Stimulated activated CD4-positive, alpha-beta T cell treated with anti-CD3 and anti-CD28 coated beads, TNF-alpha, amount 100 ng/mL, for 1 hour (primary cell): ENCODE results near the gene HOXB3.

ENCODE experiments used
- DNase-seq, 3 donors: peaks; one replicate each; pipeline ENCODE4 v3.0.0-alpha.2; 2020; ENCODE audit warnings: low read depth in 3 of 3, low spot score in 1 of 3

Gene HOXB3

GRCh38 chr17:48588528-48588927, 1.5 kb downstream of the HOXB3 start:
- no peak for DNase-seq

- no peak for DNase-seq
These were observed 2.0 kb downstream of the HOXB3 start for GRCh38 chr17:48588074-48588415.

- DNase-seq: no peak
These were observed 2.6 kb downstream of the HOXB3 start for GRCh38 chr17:48587276-48588073.

- DNase-seq: no peak
These were observed 3.4 kb downstream of the HOXB3 start for GRCh38 chr17:48586355-48587258.

- no peak for DNase-seq
These were observed 5.8 kb downstream of the HOXB3 start for GRCh38 chr17:48584223-48584741.

- DNase-seq: no peak
These were observed 6.3 kb downstream of the HOXB3 start for GRCh38 chr17:48583708-48584222.

GRCh38 chr17:48582750-48583069, 7.3 kb downstream of the HOXB3 start:
- no peak for DNase-seq

- DNase-seq: no peak
These were observed 10.1 kb downstream of the HOXB3 start for GRCh38 chr17:48579760-48580554.

GRCh38 chr17:48579471-48579759, 10.6 kb downstream of the HOXB3 start:
- DNase-seq: no peak

GRCh38 chr17:48578616-48579470, 11.2 kb downstream of the HOXB3 start:
- DNase-seq: no peak

GRCh38 chr17:48577946-48578615, 12.0 kb downstream of the HOXB3 start, which contains the start of gene HOXB4:
TSS of gene HOXB4 (minus strand) at chr17:48578350. CDS start at chr17:48578319, 31 bp downstream.
- DNase-seq: peak in 1 of 3 donors; percentile 13

GRCh38 chr17:48577330-48577945, 12.6 kb downstream of the HOXB3 start:
- no peak for DNase-seq

GRCh38 chr17:48576479-48577309, 13.3 kb downstream of the HOXB3 start:
- no peak for DNase-seq

- DNase-seq: no peak
These were observed 14.2 kb downstream of the HOXB3 start for GRCh38 chr17:48575673-48576478.

- DNase-seq: no peak
These were observed 14.9 kb downstream of the HOXB3 start for GRCh38 chr17:48575066-48575582.

GRCh38 chr17:48574505-48575065, 15.5 kb downstream of the HOXB3 start:
- no peak for DNase-seq

GRCh38 chr17:48571826-48572417, 18.1 kb downstream of the HOXB3 start:
- DNase-seq: no peak
